WTC11 (cell line): ENCODE results near the gene STARD5. TPM values are rescaled to one million over a fixed set of nuclear protein-coding genes. Genes with fewer than 3 reads are reported as not detected.

Experiments used
- ATAC-seq: fragments of 200-7000 bp; cut with Tn5 transposase; 2 replicates; pipeline ENCODE4 v1.10.0; 2021; ENCODE audit warnings: mild to moderate bottlenecking, moderate library complexity
- CTCF ChIA-PET: fragments of 300-600 bp; sonication (Branson Sonifier 250); formaldehyde crosslinking; loops from one replicate; lab custom pipeline; 2021; ENCODE audit warnings: antibody characterized with exemption; lab: Charles Lee
- POLR2A ChIA-PET: fragments of 350-600 bp; sonication (Branson Sonifier 250); formaldehyde crosslinking; loops from one replicate; lab custom pipeline; 2021; ENCODE audit warnings: antibody characterized with exemption; lab: Charles Lee
- DNase-seq: peaks from one replicate; pipeline ENCODE4 v3.0.0; 2021; ENCODE audit warnings: low spot score
- H3K27ac Mint-ChIP-seq: 2 replicates; pipeline ENCODE4 v1.8.0; 2021; ENCODE audit warnings: mixed read lengths
- H3K27me3 Mint-ChIP-seq: 2 replicates; pipeline ENCODE4 v1.8.0; 2021; ENCODE audit warnings: low read depth, mild to moderate bottlenecking, moderate library complexity, mixed read lengths
- H3K36me3 Mint-ChIP-seq: 2 replicates; pipeline ENCODE4 v1.8.0; 2021; ENCODE audit warnings: mixed read lengths
- H3K4me1 Mint-ChIP-seq: 2 replicates; pipeline ENCODE4 v1.8.0; 2022; ENCODE audit warnings: mixed read lengths
- H3K4me3 Mint-ChIP-seq: 2 replicates; pipeline ENCODE4 v1.8.0; 2021; ENCODE audit warnings: mild to moderate bottlenecking, moderate library complexity, mixed read lengths
- H3K9me3 Mint-ChIP-seq: 2 replicates; pipeline ENCODE4 v1.8.0; 2021; ENCODE audit warnings: mixed read lengths
- AFF4 ChIP-seq: sonication (generic); formaldehyde crosslinking; IDR thresholded peaks from 2 replicates; pipeline ENCODE4 v1.8.1; 2023; ENCODE audit warnings: mild to moderate bottlenecking, missing genetic modification reagents, borderline replicate concordance
- ATF2 ChIP-seq: sonication (generic); formaldehyde crosslinking; IDR thresholded peaks from 2 replicates; pipeline ENCODE4 v1.8.1; 2022; ENCODE audit warnings: low read depth, missing genetic modification reagents, borderline replicate concordance
- CBFB ChIP-seq: sonication (generic); formaldehyde crosslinking; IDR thresholded peaks from 2 replicates; pipeline ENCODE4 v1.8.1; 2022; ENCODE audit warnings: mild to moderate bottlenecking, low read depth, missing genetic modification reagents
- CDX4 ChIP-seq: fragments of 250-450 bp; sonication (Bioruptor Pico); IDR thresholded peaks from 2 replicates; pipeline ENCODE4 v1.9.0; 2021; ENCODE audit warnings: moderate library complexity, mild to moderate bottlenecking, inconsistent platforms, borderline replicate concordance
- E2F5 ChIP-seq: sonication (generic); formaldehyde crosslinking; IDR thresholded peaks from 2 replicates; pipeline ENCODE4 v1.8.1; 2022; ENCODE audit warnings: mild to moderate bottlenecking, moderate library complexity, missing genetic modification reagents
- ESRRA ChIP-seq: sonication (generic); formaldehyde crosslinking; IDR thresholded peaks from 2 replicates; pipeline ENCODE4 v1.8.1; 2022; ENCODE audit warnings: mild to moderate bottlenecking, missing genetic modification reagents, borderline replicate concordance
- FOXP4 ChIP-seq: sonication (generic); formaldehyde crosslinking; IDR thresholded peaks from 2 replicates; pipeline ENCODE4 v1.8.0; 2022; ENCODE audit warnings: mild to moderate bottlenecking, missing genetic modification reagents
- GTF2I ChIP-seq: fragments of 250-450 bp; sonication (Bioruptor Pico); conservative IDR thresholded peaks from 2 replicates; pipeline ENCODE4 v1.4.0; 2021; ENCODE audit warnings: mild to moderate bottlenecking
- IRF1 ChIP-seq: sonication (generic); formaldehyde crosslinking; IDR thresholded peaks from 2 replicates; pipeline ENCODE4 v1.8.0; 2023; ENCODE audit warnings: missing genetic modification reagents
- MLX ChIP-seq: sonication (generic); formaldehyde crosslinking; IDR thresholded peaks from 2 replicates; pipeline ENCODE4 v1.8.1; 2023; ENCODE audit warnings: mild to moderate bottlenecking, missing genetic modification reagents, moderate library complexity
- NFATC4 ChIP-seq: fragments of 250-450 bp; sonication (Bioruptor Pico); IDR thresholded peaks from 2 replicates; pipeline ENCODE4 v1.9.0; 2021; ENCODE audit warnings: mild to moderate bottlenecking
- NFE2L1 ChIP-seq: sonication (generic); formaldehyde crosslinking; IDR thresholded peaks from 2 replicates; pipeline ENCODE4 v1.8.1; 2023; ENCODE audit warnings: missing genetic modification reagents
- NFYB ChIP-seq: sonication (generic); formaldehyde crosslinking; conservative IDR thresholded peaks from 2 replicates; pipeline ENCODE4 v1.8.0; 2022; ENCODE audit warnings: low read depth, missing genetic modification reagents
- NR3C1 ChIP-seq: sonication (generic); formaldehyde crosslinking; conservative IDR thresholded peaks from 2 replicates; pipeline ENCODE4 v1.8.1; 2023; ENCODE audit warnings: low read depth, mild to moderate bottlenecking, missing genetic modification reagents
- PRDM15 ChIP-seq: sonication (generic); formaldehyde crosslinking; IDR thresholded peaks from 2 replicates; pipeline ENCODE4 v1.8.0; 2022; ENCODE audit warnings: missing genetic modification reagents
- SOX15 ChIP-seq: fragments of 250-450 bp; sonication (Bioruptor Pico); IDR thresholded peaks from 2 replicates; pipeline ENCODE4 v1.9.0; 2021; ENCODE audit warnings: mild to moderate bottlenecking
- SP1 ChIP-seq: sonication (generic); formaldehyde crosslinking; conservative IDR thresholded peaks from 2 replicates; pipeline ENCODE4 v1.8.1; 2022; ENCODE audit warnings: missing genetic modification reagents
- TEAD1 ChIP-seq: sonication (generic); formaldehyde crosslinking; IDR thresholded peaks from 2 replicates; pipeline ENCODE4 v1.8.0; 2022; ENCODE audit warnings: mild to moderate bottlenecking, missing genetic modification reagents
- ZNF263 ChIP-seq: sonication (generic); formaldehyde crosslinking; IDR thresholded peaks from 2 replicates; pipeline ENCODE4 v1.8.1; 2022; ENCODE audit warnings: low read depth, mild to moderate bottlenecking, moderate library complexity, missing genetic modification reagents
- ZNF396 ChIP-seq: fragments of 250-450 bp; sonication (Bioruptor Pico); IDR thresholded peaks from 2 replicates; pipeline ENCODE4 v1.8.0; 2021; ENCODE audit warnings: mild to moderate bottlenecking, moderate library complexity, borderline replicate concordance
- total RNA-seq: library from RNA; stranded (reverse); gene quantifications from 3 replicates; pipeline ENCODE4 v1.2.3, GENCODE V29; 2021

STARD5 gene
- total RNA-seq, 1 experiment from 2014 or later: 6.8 TPM

GRCh38 chr15:81329446-81329845, 5.5 kb upstream of the STARD5 start (continued):
- no peak for TF ChIP-seq AFF4
- no peak for TF ChIP-seq NFATC4
- TF ChIP-seq PRDM15 (CRISPR knock-in tag): no peak
- TF ChIP-seq IRF1 (CRISPR knock-in tag): no peak
- TF ChIP-seq, all 79 proteins: peak for 0

GRCh38 chr15:81327516-81327915, 3.6 kb upstream of the STARD5 start:
- Mint-ChIP-seq H3K9me3 (no peaks in the 10 kb centered on the region), H3K36me3 (no peaks in the 10 kb centered on the region), H3K4me1 (peaks cover 11% of the 10 kb centered on the region), H3K27ac (no peak overlapping the region), H3K27me3 (peaks cover 12% of the 10 kb centered on the region), H3K4me3 (no peak overlapping the region)
- no peak for DNase-seq
- POLR2A ChIA-PET: no interaction called here
- CTCF ChIA-PET: interaction anchor here (0.7 to 1.4 kb wide), 5 partner anchors 8 to 83 kb away, joined by 3 to 8 read pairs (median 3); no protein-coding TSS in a partner anchor
- no peak for ATAC-seq
- TF ChIP-seq CBFB (CRISPR knock-in tag) (no peak), ESRRA (no peak), ZNF396 (CRISPR knock-in tag) (no peak), ATF2 (no peak), E2F5 (no peak), NFE2L1 (CRISPR knock-in tag) (no peak), NR3C1 (CRISPR knock-in tag) (no peak), FOXP4 (no peak), TEAD1 (no peak), MLX (CRISPR knock-in tag) (no peak), SOX15 (CRISPR knock-in tag) (no peak), NFATC4 (no peak), SP1 (no peak), CDX4 (CRISPR knock-in tag) (no peak), NFYB (CRISPR knock-in tag) (no peak), ZNF263 (no peak), GTF2I (CRISPR knock-in tag) (no peak)
